HG02885 (cell line): ENCODE data around the gene UGT1A8.

Source experiments
- ATAC-seq: cut with Tn5 transposase; IDR thresholded peaks from one replicate; pipeline ENCODE4 v1.9.1; 2021; ENCODE audit warnings: mild to moderate bottlenecking; ENCODE audit not compliant: unreplicated experiment, poor library complexity

UGT1A8 gene

DNA sequence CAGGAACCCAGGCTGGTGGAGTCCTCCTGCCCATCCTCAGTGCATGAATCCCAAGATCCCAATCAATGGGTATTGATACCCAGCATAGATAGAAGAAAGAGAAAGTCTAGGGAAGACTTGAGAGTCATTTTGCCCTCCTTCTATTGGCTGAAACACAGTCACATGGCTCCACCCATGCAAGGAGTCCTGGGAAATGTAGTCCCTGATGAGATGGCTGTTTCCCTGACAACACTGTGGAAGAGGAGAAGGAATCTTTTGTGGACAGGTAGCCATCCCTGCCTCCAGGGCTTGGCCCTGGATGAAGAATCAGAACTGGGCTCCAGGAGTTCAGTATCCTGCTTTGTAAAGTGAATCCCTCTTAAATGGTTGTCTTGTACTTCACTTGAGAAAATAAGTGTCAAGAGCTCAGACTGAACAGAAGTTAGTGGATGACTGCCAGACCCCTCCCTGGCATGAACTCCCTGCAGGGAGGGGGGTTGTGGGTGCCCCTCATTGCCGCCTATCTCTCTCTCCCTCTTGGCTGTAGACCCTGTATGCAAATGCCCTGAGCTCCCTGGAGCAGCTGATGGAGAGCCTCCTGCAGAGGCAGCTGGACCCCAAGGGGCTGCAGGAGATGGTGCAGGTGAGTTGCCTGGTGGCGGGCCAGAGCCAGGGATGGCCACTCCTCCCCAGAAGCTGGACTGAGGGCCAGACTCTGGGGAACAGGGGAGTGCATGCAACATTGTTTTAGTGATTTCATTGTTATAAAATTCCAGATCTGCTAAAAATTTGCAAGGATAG lies 196.8 kb downstream of the UGT1A8 start:
- ATAC-seq = no peak

GRCh38 chr2:233815861-233816260 lies 198.4 kb downstream of the UGT1A8 start:
- ATAC-seq = no peak

DNA sequence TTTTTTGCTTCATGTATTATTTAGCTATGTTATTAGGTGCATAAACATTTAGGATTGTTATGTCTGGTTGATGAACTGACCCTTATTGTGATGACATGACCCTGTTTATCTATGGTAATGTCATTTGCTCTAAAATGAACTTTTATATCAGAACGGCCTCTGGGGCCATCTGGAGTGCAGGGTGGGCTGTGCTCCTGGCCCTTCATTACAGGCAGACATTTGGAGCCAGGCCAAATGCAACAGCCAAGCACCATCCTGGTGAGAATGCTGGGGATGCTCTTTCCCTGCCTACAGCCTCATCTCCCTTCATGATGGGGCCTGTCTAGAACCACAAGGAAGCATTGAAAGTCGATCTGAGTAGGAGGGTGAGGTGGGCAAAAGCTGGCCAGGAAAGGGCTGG lies 198.9 kb downstream of the UGT1A8 start:
- ATAC-seq = no peak

- ATAC-seq = no peak
These were observed 199.3 kb downstream of the UGT1A8 start for GRCh38 chr2:233816771-233817170.

- ATAC-seq = no peak
These were observed 200.0 kb downstream of the UGT1A8 start for GRCh38 chr2:233817361-233817911.

DNA sequence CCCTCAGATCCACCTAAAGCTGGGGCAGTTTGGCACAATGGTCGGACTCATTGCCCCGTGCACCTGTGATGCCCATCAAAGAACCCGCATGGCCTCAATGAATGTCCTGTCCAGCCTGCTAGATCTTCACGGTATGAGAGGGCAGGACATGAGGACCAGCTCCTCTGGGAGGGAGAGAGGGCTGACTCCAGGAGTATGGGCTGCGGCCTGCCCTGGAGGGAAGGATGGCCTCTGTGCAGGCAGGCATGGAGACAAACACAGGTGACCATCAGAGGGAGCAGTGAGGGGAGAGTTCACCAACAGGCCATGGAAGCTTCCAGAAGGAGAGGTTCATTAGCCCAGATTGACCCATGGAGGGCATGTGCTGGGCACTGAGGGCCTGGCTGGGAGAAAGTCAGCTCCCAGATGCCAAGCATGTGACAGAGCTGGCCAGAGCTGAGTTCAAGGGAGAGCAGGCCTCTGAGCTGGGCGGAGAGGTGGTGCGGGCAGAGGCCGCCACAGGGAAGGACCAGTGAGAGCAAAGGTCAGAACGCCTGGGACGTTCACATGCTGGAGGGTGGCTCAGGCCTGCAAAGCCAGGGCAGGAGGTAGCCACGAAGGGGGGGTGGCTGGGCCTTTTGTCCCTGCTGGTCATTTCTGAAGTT lies 200.7 kb downstream of the UGT1A8 start:
- no peak for ATAC-seq

DNA sequence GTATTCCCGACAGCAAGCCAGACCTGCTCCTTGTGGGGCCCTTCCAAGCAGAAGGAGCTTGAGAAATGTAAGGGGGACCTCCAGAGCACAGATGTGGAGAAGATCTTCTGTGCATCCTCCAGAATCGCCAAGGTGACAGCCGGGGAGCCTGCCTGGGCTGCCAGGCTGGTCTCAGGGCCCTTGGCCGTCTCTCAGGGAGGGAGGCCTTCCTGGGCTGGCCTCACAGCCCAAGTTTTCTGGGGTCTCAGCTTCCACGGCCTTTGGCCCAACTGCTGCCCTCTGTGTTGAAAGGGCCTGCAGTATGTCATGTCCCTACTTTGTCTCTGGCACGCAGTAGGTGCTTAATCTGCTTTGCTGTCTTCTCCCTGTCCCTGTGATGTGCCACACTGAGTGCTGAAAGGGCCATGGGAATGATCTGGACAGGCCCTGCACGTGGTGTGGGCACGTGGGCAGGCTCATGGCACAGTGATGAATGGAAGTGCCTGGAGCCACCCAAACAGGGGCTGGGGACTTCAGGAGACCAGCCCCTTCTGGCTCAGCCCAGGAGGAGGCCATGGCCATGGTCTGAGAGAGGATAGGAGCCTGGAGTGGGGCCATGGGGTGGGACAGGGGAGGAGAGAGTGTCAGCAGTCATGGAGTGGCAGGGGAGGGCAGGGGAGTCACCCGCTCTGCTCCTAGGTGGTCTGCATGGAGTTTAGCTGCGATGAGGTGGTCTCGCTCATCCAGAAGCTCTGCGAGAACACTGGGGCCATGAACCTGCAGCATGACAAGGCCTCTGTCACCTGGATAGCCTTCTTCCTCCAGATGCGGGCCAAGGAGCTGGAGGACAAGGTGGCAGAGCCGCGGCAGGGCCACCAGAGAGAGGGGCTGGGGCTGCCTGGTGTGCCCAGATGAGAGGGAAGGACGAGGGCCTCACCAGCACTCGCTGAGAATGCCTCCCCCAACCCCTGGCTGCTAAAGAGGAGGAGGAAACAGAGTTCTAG lies 201.5 kb downstream of the UGT1A8 start:
- no peak for ATAC-seq

DNA sequence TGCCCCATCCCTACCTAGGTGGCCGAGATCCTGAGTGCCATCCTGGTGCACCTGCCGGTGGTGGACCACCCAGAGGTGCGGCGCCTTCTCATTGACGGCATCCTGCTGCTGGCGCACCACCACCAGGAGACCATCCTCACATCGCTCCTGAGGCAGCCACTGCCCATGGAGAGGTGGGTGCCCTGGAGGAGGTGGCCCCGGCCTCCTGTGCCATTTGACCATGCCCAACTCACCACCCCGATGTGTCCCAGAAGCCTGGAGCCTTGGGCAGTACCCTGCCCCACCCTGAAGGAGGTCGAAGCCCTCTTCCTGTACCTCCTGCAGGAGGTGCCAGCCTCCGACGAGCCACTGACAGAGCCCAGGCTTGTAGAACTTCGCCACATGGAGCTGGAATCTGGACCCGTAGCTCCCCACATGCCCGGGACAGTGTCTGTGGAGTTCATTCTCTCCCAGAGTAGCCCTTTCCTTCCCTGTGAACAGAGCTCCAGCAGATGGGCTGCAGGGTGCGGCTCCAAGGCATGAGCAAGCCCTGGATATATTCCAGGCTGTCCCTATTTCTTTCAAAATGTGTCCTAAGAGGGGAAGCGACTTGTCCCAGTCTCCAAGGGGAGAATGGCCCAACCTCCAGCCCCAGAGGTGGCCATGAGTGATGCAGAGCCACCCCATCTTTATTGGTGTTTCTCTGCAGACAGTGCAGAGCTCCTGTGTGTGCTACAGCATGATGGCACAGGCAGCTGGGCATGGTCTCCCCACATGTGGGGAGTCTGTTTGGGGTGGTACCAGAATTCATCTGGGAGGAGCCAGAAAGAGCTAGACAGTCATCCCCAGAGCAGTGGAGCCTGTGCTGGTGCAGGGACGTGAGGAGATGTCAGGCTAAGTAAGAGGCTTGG lies 202.7 kb downstream of the UGT1A8 start:
- no peak for ATAC-seq

DNA sequence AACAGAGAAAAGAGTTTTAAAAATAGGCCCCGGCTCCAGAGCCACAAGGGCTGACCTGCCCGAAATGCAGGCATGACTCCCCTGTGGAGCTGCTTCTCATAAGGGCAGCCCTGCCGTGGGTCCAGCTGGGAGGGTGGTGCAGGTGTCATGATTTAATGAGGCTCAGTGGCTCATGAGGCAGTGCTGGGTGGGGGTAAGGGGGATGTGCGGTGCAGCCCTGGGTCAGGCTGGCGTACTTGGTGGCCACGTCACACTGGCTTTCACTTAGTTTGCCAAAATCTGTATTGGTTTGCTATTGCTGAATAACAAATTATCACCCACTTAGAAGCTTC lies 203.3 kb downstream of the UGT1A8 start:
- no peak for ATAC-seq

GRCh38 chr2:233821196-233821595 lies 203.8 kb downstream of the UGT1A8 start:
- ATAC-seq = no peak

GRCh38 chr2:233821709-233822100 lies 204.3 kb downstream of the UGT1A8 start:
- no peak for ATAC-seq

- ATAC-seq = no peak
These were observed 204.8 kb downstream of the UGT1A8 start for GRCh38 chr2:233822101-233822771.
